H9 (cell line): ENCODE data around the gene KLHL28. TPM values are rescaled to one million over a fixed set of nuclear protein-coding genes. Genes with fewer than 3 reads are reported as not detected.

ENCODE experiments used
- DNase-seq: peaks from one replicate; pipeline ENCODE4 v3.0.0-alpha.2; 2017
- H2AFZ ChIP-seq: one replicate; pipeline ENCODE4 v1.6.1; 2013; ENCODE audit warnings: mild to moderate bottlenecking, low read length, control low read depth, moderate library complexity
- H2AK5ac ChIP-seq: 2 replicates; pipeline ENCODE4 v1.6.1; 2013; ENCODE audit warnings: low read length, control low read depth, mixed read lengths; ENCODE audit not compliant: insufficient read length
- H2BK120ac ChIP-seq: one replicate; pipeline ENCODE4 v1.6.1; 2013; ENCODE audit warnings: low read depth, mild to moderate bottlenecking, low read length, control low read depth, inconsistent platforms; ENCODE audit not compliant: poor library complexity, severe bottlenecking
- H2BK12ac ChIP-seq: 2 replicates; pipeline ENCODE4 v1.6.1; 2013; ENCODE audit warnings: low read length, control low read depth, mixed read lengths, low read depth; ENCODE audit not compliant: insufficient read length
- H2BK15ac ChIP-seq: 2 replicates; pipeline ENCODE4 v1.6.1; 2013; ENCODE audit warnings: low read depth, low read length, control low read depth
- H2BK20ac ChIP-seq: one replicate; pipeline ENCODE4 v1.6.1; 2013; ENCODE audit warnings: low read depth, mild to moderate bottlenecking, low read length, control low read depth, inconsistent platforms; ENCODE audit not compliant: poor library complexity, severe bottlenecking
- H2BK5ac ChIP-seq: 2 replicates; pipeline ENCODE4 v1.6.1; 2013; ENCODE audit warnings: low read length, control low read depth, mixed read lengths; ENCODE audit not compliant: insufficient read length
- H3K14ac ChIP-seq: 2 replicates; pipeline ENCODE4 v1.6.1; 2013; ENCODE audit warnings: low read length, control low read depth; ENCODE audit not compliant: insufficient read depth
- H3K18ac ChIP-seq: 2 replicates; pipeline ENCODE4 v1.6.1; 2013; ENCODE audit warnings: low read depth, mild to moderate bottlenecking, mixed read lengths, low read length, control low read depth; ENCODE audit not compliant: insufficient read length
- H3K23ac ChIP-seq: 2 replicates; pipeline ENCODE4 v1.6.1; 2013; ENCODE audit warnings: low read length, control low read depth, mixed read lengths, low read depth; ENCODE audit not compliant: insufficient read length
- H3K23me2 ChIP-seq: 2 replicates; pipeline ENCODE4 v1.6.1; 2013; ENCODE audit warnings: low read depth, mild to moderate bottlenecking, mixed read lengths, low read length, control low read depth; ENCODE audit not compliant: insufficient read length, poor library complexity, severe bottlenecking
- H3K27ac ChIP-seq: 2 replicates; pipeline ENCODE4 v1.5.1; 2013; ENCODE audit warnings: low read length, control low read depth, mixed read lengths, low read depth; ENCODE audit not compliant: insufficient read length
- H3K27me3 ChIP-seq: 2 replicates; pipeline ENCODE4 v1.6.1; 2013; ENCODE audit warnings: low read length, control low read depth, inconsistent platforms; ENCODE audit not compliant: insufficient read depth
- H3K4ac ChIP-seq: 2 replicates; pipeline ENCODE4 v1.6.1; 2013; ENCODE audit warnings: low read depth, mild to moderate bottlenecking, control low read depth, inconsistent platforms, low read length, moderate library complexity
- H3K4me1 ChIP-seq: 2 replicates; pipeline ENCODE4 v1.6.1; 2013; ENCODE audit warnings: low read length, control low read depth, inconsistent platforms; ENCODE audit not compliant: insufficient read depth
- H3K4me2 ChIP-seq: 2 replicates; pipeline ENCODE4 v1.6.1; 2013; ENCODE audit warnings: low read length, control low read depth, mixed read lengths; ENCODE audit not compliant: insufficient read length, insufficient read depth
- H3K56ac ChIP-seq: 2 replicates; pipeline ENCODE4 v1.6.1; 2013; ENCODE audit warnings: low read depth, mild to moderate bottlenecking, mixed read lengths, low read length, control low read depth; ENCODE audit not compliant: insufficient read length
- H3K79me1 ChIP-seq: 2 replicates; pipeline ENCODE4 v1.6.1; 2013; ENCODE audit warnings: low read depth, mild to moderate bottlenecking, moderate library complexity, low read length, control low read depth, inconsistent platforms; ENCODE audit not compliant: insufficient read depth, poor library complexity, severe bottlenecking
- H3K79me2 ChIP-seq: 2 replicates; pipeline ENCODE4 v1.6.1; 2013; ENCODE audit warnings: low read length, control low read depth, inconsistent platforms; ENCODE audit not compliant: insufficient read depth
- H3K9ac ChIP-seq: 2 replicates; pipeline ENCODE4 v1.6.1; 2013; ENCODE audit warnings: low read length, control low read depth, mixed read lengths; ENCODE audit not compliant: insufficient read length; ENCODE audit errors: extremely low read depth
- H3K9me3 ChIP-seq: one replicate; pipeline ENCODE4 v1.6.1; 2013; ENCODE audit warnings: low read depth, low read length, inconsistent platforms; ENCODE audit not compliant: control insufficient read depth
- H3T11ph ChIP-seq: one replicate; pipeline ENCODE4 v1.6.1; 2013; ENCODE audit warnings: mild to moderate bottlenecking, low read length, control low read depth, inconsistent platforms
- H4K20me1 ChIP-seq: one replicate; pipeline ENCODE4 v1.6.1; 2013; ENCODE audit not compliant: control insufficient read depth, insufficient read length, insufficient read depth
- H4K5ac ChIP-seq: 2 replicates; pipeline ENCODE4 v1.6.1; 2013; ENCODE audit warnings: low read depth, mild to moderate bottlenecking, mixed read lengths, low read length, control low read depth; ENCODE audit not compliant: insufficient read length
- H4K8ac ChIP-seq: replicated peaks from 2 replicates; pipeline ENCODE4 v1.6.1; 2013; ENCODE audit warnings: low read length, control low read depth, mixed read lengths, low read depth; ENCODE audit not compliant: insufficient read length
- H4K91ac ChIP-seq: 2 replicates; pipeline ENCODE4 v1.6.1; 2013; ENCODE audit warnings: low read depth, mild to moderate bottlenecking, moderate library complexity, mixed read lengths, low read length, control low read depth; ENCODE audit not compliant: insufficient read length
- H3K27ac Mint-ChIP-seq, 3 experiments: 2 replicates in 2 of 3; 3 replicates in 1 of 3; pipeline ENCODE4 v1.8.0; 2020 to 2021; ENCODE audit warnings: mixed read lengths in 3 of 3, mild to moderate bottlenecking in 1 of 3, moderate library complexity in 1 of 3
- H3K27me3 Mint-ChIP-seq: 2 replicates; pipeline ENCODE4 v1.8.0; 2021; ENCODE audit warnings: low read depth, mild to moderate bottlenecking, moderate library complexity, mixed read lengths
- H3K36me3 Mint-ChIP-seq, 3 experiments: 2 replicates in 2 of 3; 3 replicates in 1 of 3; pipeline ENCODE4 v1.8.0; 2020 to 2021; ENCODE audit warnings: low read depth in 3 of 3, mixed read lengths in 3 of 3; ENCODE audit not compliant: insufficient read depth in 1 of 3
- H3K4me1 Mint-ChIP-seq, 2 experiments: 2 replicates each; pipeline ENCODE4 v1.8.0; 2020; ENCODE audit warnings: mixed read lengths in 2 of 2
- H3K4me3 Mint-ChIP-seq, 2 experiments: 2 replicates in 1 of 2; 3 replicates in 1 of 2; pipeline ENCODE4 v1.8.0; 2020 to 2021; ENCODE audit warnings: mild to moderate bottlenecking in 2 of 2, mixed read lengths in 2 of 2, moderate library complexity in 1 of 2
- H3K9me3 Mint-ChIP-seq, 2 experiments: 2 replicates in 1 of 2; 3 replicates in 1 of 2; pipeline ENCODE4 v1.8.0; 2020; ENCODE audit warnings: mild to moderate bottlenecking in 2 of 2, mixed read lengths in 2 of 2, moderate library complexity in 1 of 2
- CTCF ChIP-seq: fragments of 200-600 bp; sonication (generic); conservative IDR thresholded peaks from 3 replicates; pipeline ENCODE4 v1.8.0; 2021; ENCODE audit warnings: antibody characterized with exemption, mild to moderate bottlenecking
- WGBS: extraction: QIAGEN DNeasy Blood & Tissue Kit; methylation state at CpG from one replicate; pipeline ENCODE4 v1.1.7; 2013; ENCODE audit warnings: missing lambda C conversion rate, low lambda C conversion rate, mixed read lengths; ENCODE audit not compliant: insufficient read length; ENCODE audit errors: extremely low coverage; 5-methylcytosine and 5-hydroxymethylcytosine counted together
- total RNA-seq: library from RNA; stranded (reverse); gene quantifications from 2 replicates; pipeline ENCODE4 v1.2.1, GENCODE V29; 2021

Gene KLHL28
- total RNA-seq, 1 experiment from 2014 or later = 10.2 TPM

- no peak overlapping the region for H2BK12ac ChIP-seq
- H2BK15ac ChIP-seq = no peak overlapping the region
- peaks cover 13% of the 10 kb centered on the region; the same call in 1 of the 2 replicates for H3K79me2 ChIP-seq
- H4K91ac ChIP-seq = no peak overlapping the region
- H4K20me1 ChIP-seq = no peaks in the 10 kb centered on the region
- no peak overlapping the region for H3K56ac ChIP-seq
- WGBS = no CpG with 5 or more reads among the region's 3 CpGs
- no peak overlapping the region for H2BK5ac ChIP-seq
- H3K27me3 ChIP-seq = no peaks in the 10 kb centered on the region
- no peak overlapping the region for H2AK5ac ChIP-seq
- H3K18ac ChIP-seq = no peak overlapping the region
- peak overlapping the region in 1 of 3 experiments; percentile 50; a peak in 1 of 7 replicates for H3K27ac Mint-ChIP-seq
- H3K9me3 Mint-ChIP-seq = no peaks in the 10 kb centered on the region
- DNase-seq = no peak
- H3K23ac ChIP-seq = no peak overlapping the region
- no peak overlapping the region for H3K4me3 Mint-ChIP-seq
- H3K4me1 ChIP-seq = peaks cover 10% of the 10 kb centered on the region
- peaks cover 36% of the 10 kb centered on the region in 2 experiments for H3K4me1 Mint-ChIP-seq
- peaks cover 24% of the 10 kb centered on the region for H3K23me2 ChIP-seq
- no peaks in the 10 kb centered on the region for H3K79me1 ChIP-seq
- no peaks in the 10 kb centered on the region for H3K27me3 Mint-ChIP-seq
- H3K36me3 Mint-ChIP-seq = peaks cover 0 to 5% (median 0%) of the 10 kb centered on the region in 3 experiments; a peak in 1 of 7 replicates
- H3K14ac ChIP-seq = no peak overlapping the region
- H3K9ac ChIP-seq = peak overlapping the region; percentile 69
- no peak overlapping the region for H2BK20ac ChIP-seq
- no peaks in the 10 kb centered on the region for H3K9me3 ChIP-seq
- no peak overlapping the region for H3T11ph ChIP-seq
- H4K5ac ChIP-seq = no peak overlapping the region
- H3K4ac ChIP-seq = no peak overlapping the region
- no peak for TF ChIP-seq CTCF
- peak overlapping the region; percentile 56 for H3K4me2 ChIP-seq
- no peak overlapping the region for H3K27ac ChIP-seq
- H4K8ac ChIP-seq = no peak overlapping the region
- H2AFZ ChIP-seq = no peak overlapping the region
- H2BK120ac ChIP-seq = no peak overlapping the region
Observed at GRCh38 chr14:44960646-44961045, 1.1 kb downstream of the KLHL28 start.
